Measurements from ENCODE around the gene TBCK. TPM values are rescaled to one million over a fixed set of nuclear protein-coding genes. Genes with fewer than 3 reads are reported as not detected.

The TBCK gene
- total and polyA plus RNA-seq, 2 of the 8 experiments (the other 6 are each of a cell fraction or from before 2014, with no cell fraction given) = 10.2 to 18.7 TPM

DNA sequence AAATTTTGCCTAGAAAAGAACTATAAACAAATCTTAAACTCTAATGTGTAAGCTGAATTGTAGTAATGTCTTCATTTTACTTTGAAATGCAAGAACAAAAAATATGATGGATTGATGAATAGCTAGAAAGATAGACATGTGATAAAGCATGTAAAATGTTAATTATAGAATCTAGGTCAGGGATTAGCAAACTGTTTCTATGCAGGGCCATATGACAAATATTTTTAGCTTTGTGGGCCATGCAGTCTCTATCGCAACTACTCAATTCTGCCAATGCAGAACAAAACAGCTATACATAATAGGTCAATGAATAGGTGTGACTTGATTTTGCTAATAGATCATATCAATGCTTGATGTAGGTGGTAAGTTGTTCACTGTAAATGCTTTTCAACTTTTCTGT lies 75.3 kb downstream of the TBCK start:
- Histone ChIP-seq H3K23ac (ENCODE audit: insufficient read length) (no peak overlapping the region), H4K5ac (ENCODE audit: insufficient read length, low read depth, low read length) (no peak overlapping the region), H2AFZ (ENCODE audit: low read length) (no peak overlapping the region), H3K23me2 (ENCODE audit: low read depth, low read length) (no peaks in the 10 kb centered on the region), H3K36me3 (ENCODE audit: control insufficient read depth in 2 of 4, insufficient read depth in 4 of 4, low read length in 3 of 4) (peaks cover 0 to 4% (median 0%) of the 10 kb centered on the region in 4 experiments; a peak in 1 of 8 replicates), H2BK5ac (ENCODE audit: low read depth, low read length) (no peak overlapping the region), H3K79me2 (ENCODE audit: control insufficient read depth in 1 of 2, insufficient read depth in 2 of 2, low read length in 2 of 2) (no peaks in the 10 kb centered on the region), H2BK120ac (replicated peaks; ENCODE audit: low read depth, low read length) (no peak overlapping the region), H3K79me1 (ENCODE audit: low read depth, low read length) (no peaks in the 10 kb centered on the region), H3K27ac (ENCODE audit: low read depth, low read length) (no peak overlapping the region), H2BK20ac (ENCODE audit: low read length) (no peak overlapping the region), H2BK15ac (ENCODE audit: low read length) (no peak overlapping the region), H3K4me1 (replicated peaks in 1 of 4; ENCODE audit: control insufficient read depth in 3 of 4, insufficient read depth in 4 of 4, low read length in 3 of 4) (no peaks in the 10 kb centered on the region), H3K9ac (replicated peaks in 1 of 4; ENCODE audit: extremely low read depth in 1 of 4, low read depth in 3 of 4, low read length in 3 of 4) (no peak overlapping the region), H3K14ac (ENCODE audit: insufficient read length) (no peak overlapping the region), H3K18ac (ENCODE audit: extremely low read depth, low read length) (no peak overlapping the region), H3K4me3 (ENCODE audit: extremely low read depth in 1 of 4, insufficient read depth in 2 of 4, low read depth in 3 of 4, low read length in 4 of 4) (no peak overlapping the region), H4K20me1 (replicated peaks in 1 of 2; ENCODE audit: control insufficient read depth in 1 of 2, insufficient read depth in 2 of 2, low read length in 2 of 2) (peaks cover 0 to 1% of the 10 kb centered on the region in 2 experiments), H3K4ac (replicated peaks; ENCODE audit: insufficient read length, low read depth, low read length) (no peak overlapping the region), H4K91ac (replicated peaks; ENCODE audit: insufficient read length, low read length) (no peak overlapping the region), H3K9me3 (ENCODE audit: insufficient read depth in 2 of 2, low read depth in 1 of 2, low read length in 1 of 2) (no peaks in the 10 kb centered on the region), H2AK5ac (ENCODE audit: low read depth, low read length) (no peak overlapping the region), H3K4me2 (ENCODE audit: insufficient read depth in 1 of 2, low read depth in 2 of 2, low read length in 2 of 2) (no peak overlapping the region), H2BK12ac (ENCODE audit: low read depth, low read length) (no peak overlapping the region), H4K8ac (ENCODE audit: extremely low read depth, insufficient read depth, low read length) (no peak overlapping the region), H3K27me3 (replicated peaks in 1 of 4; ENCODE audit: control insufficient read depth in 3 of 4, extremely low read depth in 1 of 4, insufficient read depth in 3 of 4, low read length in 3 of 4) (no peaks in the 10 kb centered on the region), H3K56ac (replicated peaks; ENCODE audit: insufficient read length, low read depth, low read length) (no peak overlapping the region)
- ChIA-PET CTCF (ENCODE audit: partially characterized antibody) (no interaction called here), POLR2A (ENCODE audit: partially characterized antibody) (no interaction called here)
- DNase-seq (ENCODE audit: low read depth in 1 of 2, low spot score in 2 of 2) (no peak), FAIRE-seq (no peak)
- no peak for TF ChIP-seq SAP30 (IDR thresholded peaks at IDR 0.05; ENCODE audit: insufficient read depth, insufficient replicate concordance, low read length)
- TF ChIP-seq CBX8 (IDR thresholded peaks at IDR 0.05; ENCODE audit: borderline replicate concordance, low read depth, low read length) = no peak
- WGBS, 2 experiments (ENCODE audit: extremely low coverage in 1 of 2, insufficient coverage in 1 of 2, insufficient read length in 1 of 2, insufficient replicate concordance in 2 of 2, low coverage in 1 of 2, low lambda C conversion rate in 2 of 2, missing lambda C conversion rate in 1 of 2) = 90% methylated on average over 1 of the region's 1 CpG; no CpG with 5 or more reads in 1 of the 2 experiments
